Neutrophil (primary cell): Measurements from ENCODE around the gene ANK3.

Experiments
- H3K27ac ChIP-seq: fragments of 200-600 bp; sonication (generic); 2 replicates; pipeline ENCODE4 v1.5.1; 2016; ENCODE audit warnings: mild to moderate bottlenecking, moderate library complexity
- H3K27me3 ChIP-seq: fragments of 200-600 bp; sonication (generic); 2 replicates; pipeline ENCODE4 v1.6.0; 2016; ENCODE audit warnings: mild to moderate bottlenecking
- H3K36me3 ChIP-seq: fragments of 200-600 bp; sonication (generic); 2 replicates; pipeline ENCODE4 v1.5.1; 2017
- H3K4me1 ChIP-seq, 2 experiments: fragments of 200-600 bp in 1 of 2; sonication (generic) in 1 of 2; 1 replicate in 1 of 2; 2 replicates in 1 of 2; pipeline versions ENCODE4 v1.5.1 to v1.6.1; 2013 to 2016; ENCODE audit warnings: low read depth in 1 of 2, low read length in 1 of 2, mild to moderate bottlenecking in 1 of 2, moderate library complexity in 1 of 2; ENCODE audit not compliant: control insufficient read depth in 1 of 2, insufficient read depth in 1 of 2
- H3K4me3 ChIP-seq, 2 experiments: fragments of 200-600 bp in 1 of 2; sonication (generic) in 1 of 2; 1 replicate in 1 of 2; 2 replicates in 1 of 2; pipeline ENCODE4 v1.5.1; 2013 to 2016; ENCODE audit warnings: low read depth in 1 of 2, low read length in 1 of 2, mild to moderate bottlenecking in 1 of 2, moderate library complexity in 1 of 2
- H3K9me3 ChIP-seq: fragments of 200-600 bp; sonication (generic); 2 replicates; pipeline ENCODE4 v1.5.1; 2016
- TF ChIP-seq, protein P1 (sequence below): fragments of 200-600 bp; sonication (generic); IDR thresholded peaks from 2 replicates; pipeline ENCODE4 v1.5.1; 2016; ENCODE audit warnings: antibody characterized with exemption

ANK3 gene

DNA sequence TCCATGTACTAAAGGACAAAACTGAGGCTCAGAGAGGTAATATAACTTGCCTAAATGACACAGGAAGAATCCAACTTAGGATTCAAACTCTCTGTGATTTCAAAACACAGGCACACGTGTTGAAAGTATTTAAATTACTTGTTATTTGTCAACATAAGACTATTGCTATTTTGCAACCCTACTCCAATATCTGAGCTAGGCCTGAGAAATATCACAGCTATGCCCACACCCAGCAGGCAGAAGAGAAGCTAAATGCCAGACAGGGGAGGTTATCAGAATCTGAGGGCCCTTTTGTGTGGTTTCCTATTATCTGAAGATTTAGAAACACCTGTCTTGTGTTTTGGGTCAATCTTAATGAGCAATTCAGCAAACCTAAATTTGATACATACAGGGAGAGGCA is 204.3 kb downstream of the ANK3 start:
- H3K27me3 ChIP-seq = no peaks in the 10 kb centered on the region
- H3K27ac ChIP-seq = no peak overlapping the region
- no peaks in the 10 kb centered on the region for H3K36me3 ChIP-seq
- H3K4me3 ChIP-seq = no peak overlapping the region
- H3K9me3 ChIP-seq = no peaks in the 10 kb centered on the region
- TF ChIP-seq, protein P1, sequence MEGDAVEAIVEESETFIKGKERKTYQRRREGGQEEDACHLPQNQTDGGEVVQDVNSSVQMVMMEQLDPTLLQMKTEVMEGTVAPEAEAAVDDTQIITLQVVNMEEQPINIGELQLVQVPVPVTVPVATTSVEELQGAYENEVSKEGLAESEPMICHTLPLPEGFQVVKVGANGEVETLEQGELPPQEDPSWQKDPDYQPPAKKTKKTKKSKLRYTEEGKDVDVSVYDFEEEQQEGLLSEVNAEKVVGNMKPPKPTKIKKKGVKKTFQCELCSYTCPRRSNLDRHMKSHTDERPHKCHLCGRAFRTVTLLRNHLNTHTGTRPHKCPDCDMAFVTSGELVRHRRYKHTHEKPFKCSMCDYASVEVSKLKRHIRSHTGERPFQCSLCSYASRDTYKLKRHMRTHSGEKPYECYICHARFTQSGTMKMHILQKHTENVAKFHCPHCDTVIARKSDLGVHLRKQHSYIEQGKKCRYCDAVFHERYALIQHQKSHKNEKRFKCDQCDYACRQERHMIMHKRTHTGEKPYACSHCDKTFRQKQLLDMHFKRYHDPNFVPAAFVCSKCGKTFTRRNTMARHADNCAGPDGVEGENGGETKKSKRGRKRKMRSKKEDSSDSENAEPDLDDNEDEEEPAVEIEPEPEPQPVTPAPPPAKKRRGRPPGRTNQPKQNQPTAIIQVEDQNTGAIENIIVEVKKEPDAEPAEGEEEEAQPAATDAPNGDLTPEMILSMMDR = no peak
- no peaks in the 10 kb centered on the region for H3K4me1 ChIP-seq

- Histone ChIP-seq H3K27me3 (no peaks in the 10 kb centered on the region), H3K27ac (no peak overlapping the region), H3K4me1 (no peaks in the 10 kb centered on the region), H3K4me3 (no peak overlapping the region), H3K36me3 (no peaks in the 10 kb centered on the region), H3K9me3 (no peaks in the 10 kb centered on the region)
- TF ChIP-seq, protein P1 = no peak
These were observed 207.0 kb downstream of the ANK3 start for GRCh38 chr10:60182691-60183090.

DNA sequence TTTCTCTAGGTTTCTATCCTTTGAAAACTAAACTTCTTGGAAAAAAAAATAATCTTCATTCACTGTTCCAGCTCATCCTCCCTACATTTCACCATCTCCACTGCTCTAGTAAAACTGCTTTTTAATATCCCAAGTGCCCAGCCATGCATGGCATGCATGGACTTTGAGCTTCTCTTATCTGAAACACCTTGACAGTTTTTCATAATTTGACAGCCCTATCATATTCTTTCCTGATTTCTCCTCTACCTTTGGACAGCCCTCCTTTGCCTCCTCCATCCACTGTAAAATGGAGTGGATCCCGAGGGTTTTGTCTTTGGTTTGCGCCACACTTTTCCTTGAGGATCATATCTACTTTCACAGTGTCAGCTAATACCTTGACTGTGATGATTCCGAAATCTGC is 212.8 kb downstream of the ANK3 start:
- H3K36me3 ChIP-seq = no peaks in the 10 kb centered on the region
- H3K27ac ChIP-seq = no peak overlapping the region
- TF ChIP-seq, protein P1 = no peak
- H3K9me3 ChIP-seq = no peaks in the 10 kb centered on the region
- no peaks in the 10 kb centered on the region for H3K27me3 ChIP-seq
- H3K4me3 ChIP-seq = no peak overlapping the region
- H3K4me1 ChIP-seq = no peaks in the 10 kb centered on the region

GRCh38 chr10:60175441-60175971 is 214.2 kb downstream of the ANK3 start:
- Histone ChIP-seq H3K36me3 (no peaks in the 10 kb centered on the region), H3K9me3 (no peaks in the 10 kb centered on the region), H3K27ac (no peak overlapping the region), H3K27me3 (no peaks in the 10 kb centered on the region), H3K4me3 (no peak overlapping the region), H3K4me1 (no peaks in the 10 kb centered on the region)
- TF ChIP-seq, protein P1 = no peak

GRCh38 chr10:60172363-60172990 is 217.2 kb downstream of the ANK3 start:
- TF ChIP-seq, protein P1 = no peak
- Histone ChIP-seq H3K9me3 (no peaks in the 10 kb centered on the region), H3K4me1 (no peaks in the 10 kb centered on the region)

More at GRCh38 chr10:60172363-60172990, 217.2 kb downstream of the ANK3 start:
- Histone ChIP-seq H3K27me3 (no peaks in the 10 kb centered on the region), H3K36me3 (no peaks in the 10 kb centered on the region), H3K4me3 (no peak overlapping the region), H3K27ac (no peak overlapping the region)
